ENCODE results near the gene KIRREL3. TPM values are rescaled to one million over a fixed set of nuclear protein-coding genes. Genes with fewer than 3 reads are reported as not detected.

The KIRREL3 gene
- total RNA-seq, 1 donor = 0.45 TPM

GRCh38 chr11:126515501-126515900 is 485.1 kb downstream of the KIRREL3 start:
- no peak overlapping the region for H3K4me3 ChIP-seq (ENCODE audit: low read depth, low read length)
- no peak for DNase-seq (ENCODE audit: low read depth)
- no peak for TF ChIP-seq CTCF (IDR thresholded peaks at IDR 0.05; ENCODE audit: insufficient read depth, low read length)

DNA sequence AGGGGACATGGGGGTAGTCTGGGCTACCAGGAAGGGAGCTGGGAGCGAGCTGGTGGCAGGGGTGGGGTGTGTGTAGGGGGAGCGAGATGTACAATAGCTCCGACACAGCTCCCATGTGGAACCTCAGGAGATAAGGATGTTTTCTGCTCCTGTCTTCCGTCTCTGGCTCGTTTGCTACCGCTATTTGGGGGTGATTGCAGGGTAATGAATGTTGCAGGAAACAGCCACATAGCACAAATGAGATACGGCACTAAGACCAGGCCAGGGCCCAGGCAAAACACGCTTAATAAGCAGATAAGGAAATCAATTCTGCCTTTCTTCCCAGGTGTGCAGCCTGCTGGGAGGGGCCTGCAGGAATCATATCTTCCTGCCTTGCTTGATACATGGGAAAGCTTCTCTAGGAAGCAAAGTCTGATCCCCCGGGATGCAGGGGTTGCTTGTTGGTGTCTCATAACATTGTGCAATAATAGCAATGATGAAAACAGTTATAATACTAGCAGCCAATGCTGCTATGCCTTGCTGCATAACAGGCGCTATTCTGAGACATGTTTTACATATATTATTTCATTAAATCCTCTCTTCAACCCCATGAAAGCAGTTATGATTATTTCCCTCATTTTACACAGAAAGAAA is 486.4 kb downstream of the KIRREL3 start:
- H3K4me3 ChIP-seq (ENCODE audit: low read depth, low read length) = no peak overlapping the region
- no peak for DNase-seq (ENCODE audit: low read depth)
- no peak for TF ChIP-seq CTCF (IDR thresholded peaks at IDR 0.05; ENCODE audit: insufficient read depth, low read length)

GRCh38 chr11:126512741-126513715 is 487.5 kb downstream of the KIRREL3 start:
- TF ChIP-seq CTCF (IDR thresholded peaks at IDR 0.05; ENCODE audit: insufficient read depth, low read length) = no peak
- H3K4me3 ChIP-seq (ENCODE audit: low read depth, low read length) = no peak overlapping the region

DNA sequence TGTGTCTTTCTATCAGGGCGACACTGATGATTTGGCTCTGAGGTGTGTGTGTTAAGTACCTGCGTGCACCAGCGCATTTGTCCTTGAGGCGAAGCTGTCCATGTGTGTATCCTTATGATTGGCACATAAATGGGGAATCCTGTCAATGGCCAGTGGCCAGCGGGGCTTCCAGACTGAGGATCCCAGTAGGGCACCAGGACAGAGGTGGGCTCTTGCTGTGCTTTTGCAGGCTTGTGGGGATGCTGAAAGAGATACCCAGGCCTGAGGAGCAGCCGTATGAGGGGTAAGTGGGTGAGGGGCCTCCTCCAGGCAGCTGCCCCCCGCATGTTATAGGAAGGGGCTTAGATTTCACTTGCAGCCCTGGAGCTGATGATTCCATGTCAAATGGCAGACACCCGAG is 488.3 kb downstream of the KIRREL3 start:
- no peak for DNase-seq (ENCODE audit: low read depth)
- TF ChIP-seq CTCF (IDR thresholded peaks at IDR 0.05; ENCODE audit: insufficient read depth, low read length) = no peak

More at GRCh38 chr11:126512741-126513715, 487.5 kb downstream of the KIRREL3 start:
- DNase-seq (ENCODE audit: low read depth) = no peak

DNA sequence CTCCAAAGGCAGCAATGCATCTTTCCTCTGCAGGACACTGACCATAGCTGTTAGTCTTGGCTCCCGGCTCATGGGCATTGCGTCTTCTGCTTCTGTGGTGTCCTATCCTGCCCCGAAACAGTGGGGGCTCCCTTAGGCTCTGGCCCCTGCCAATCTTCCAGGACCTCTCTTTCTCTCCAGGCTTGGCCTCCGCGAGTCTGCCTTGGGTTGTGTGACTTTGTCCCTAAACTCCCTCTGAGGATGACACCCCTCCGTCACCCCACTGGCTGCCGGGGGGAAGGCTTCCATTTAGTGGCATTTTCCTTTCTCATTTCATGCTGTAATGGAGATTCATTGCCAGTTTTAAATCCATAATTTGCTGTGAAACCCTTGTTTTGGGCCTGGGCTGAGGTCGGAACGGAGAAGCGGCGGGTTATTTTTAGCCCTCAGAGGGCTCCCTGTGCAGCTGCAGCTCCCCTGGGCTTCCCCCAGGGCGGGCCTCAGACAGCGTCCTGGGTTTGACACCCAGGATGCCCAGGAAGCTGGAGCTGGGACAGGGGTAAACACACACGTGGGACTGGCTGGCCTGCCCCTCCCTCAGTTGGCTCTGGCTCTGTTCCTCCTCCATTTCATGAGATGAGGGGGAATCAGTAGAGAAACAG is 489.0 kb downstream of the KIRREL3 start:
- DNase-seq (ENCODE audit: low read depth) = no peak
- H3K4me3 ChIP-seq (ENCODE audit: low read depth, low read length) = no peak overlapping the region
- TF ChIP-seq CTCF (IDR thresholded peaks at IDR 0.05; ENCODE audit: insufficient read depth, low read length) = no peak

More for the DNA sequence above, 488.3 kb downstream of the KIRREL3 start:
- H3K4me3 ChIP-seq (ENCODE audit: low read depth, low read length) = no peak overlapping the region

GRCh38 chr11:126510621-126511370 is 489.8 kb downstream of the KIRREL3 start:
- H3K4me3 ChIP-seq (ENCODE audit: low read depth, low read length) = no peak overlapping the region
- no peak for TF ChIP-seq CTCF (IDR thresholded peaks at IDR 0.05; ENCODE audit: insufficient read depth, low read length)
- DNase-seq (ENCODE audit: low read depth) = peak; percentile 2
